OCI-LY7 (cell line): Measurements from ENCODE around the gene MED22.

Experiments used
- EZH2phosphoT487 ChIP-seq: fragments of 200-600 bp; sonication (generic); IDR thresholded peaks from 2 replicates; pipeline ENCODE4 v1.6.1; 2018; ENCODE audit warnings: low read depth, borderline replicate concordance, mild to moderate bottlenecking, mixed run types, antibody characterized with exemption, low read length, moderate library complexity, mixed read lengths
- TF ChIP-seq, protein P1 (sequence below): fragments of 200-600 bp; sonication (generic); conservative IDR thresholded peaks from 2 replicates; pipeline ENCODE4 v1.5.1; 2014; ENCODE audit warnings: mild to moderate bottlenecking, antibody characterized with exemption, low read length, moderate library complexity, mixed read lengths

DNA sequence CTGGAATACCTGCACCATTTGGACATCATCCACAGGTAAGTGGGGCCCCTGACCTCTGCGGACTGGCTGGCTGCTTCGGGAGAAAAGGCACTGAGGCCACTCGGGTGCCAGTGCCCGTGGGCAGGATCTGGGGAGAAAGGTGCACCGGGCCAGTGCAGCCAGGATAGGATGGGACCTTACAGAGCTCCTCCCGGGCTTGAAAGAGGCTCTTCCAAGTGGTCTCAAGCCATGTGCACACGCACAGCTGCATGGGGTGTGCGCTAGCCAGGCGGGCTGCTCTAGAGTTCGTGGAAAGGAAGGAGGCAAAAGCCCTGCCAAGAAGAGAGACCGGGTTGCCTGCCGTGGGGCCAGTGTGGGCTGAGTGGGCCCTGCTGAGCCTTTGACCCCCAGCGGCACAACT is 41.6 kb upstream of the MED22 start:
- TF ChIP-seq, protein P1, sequence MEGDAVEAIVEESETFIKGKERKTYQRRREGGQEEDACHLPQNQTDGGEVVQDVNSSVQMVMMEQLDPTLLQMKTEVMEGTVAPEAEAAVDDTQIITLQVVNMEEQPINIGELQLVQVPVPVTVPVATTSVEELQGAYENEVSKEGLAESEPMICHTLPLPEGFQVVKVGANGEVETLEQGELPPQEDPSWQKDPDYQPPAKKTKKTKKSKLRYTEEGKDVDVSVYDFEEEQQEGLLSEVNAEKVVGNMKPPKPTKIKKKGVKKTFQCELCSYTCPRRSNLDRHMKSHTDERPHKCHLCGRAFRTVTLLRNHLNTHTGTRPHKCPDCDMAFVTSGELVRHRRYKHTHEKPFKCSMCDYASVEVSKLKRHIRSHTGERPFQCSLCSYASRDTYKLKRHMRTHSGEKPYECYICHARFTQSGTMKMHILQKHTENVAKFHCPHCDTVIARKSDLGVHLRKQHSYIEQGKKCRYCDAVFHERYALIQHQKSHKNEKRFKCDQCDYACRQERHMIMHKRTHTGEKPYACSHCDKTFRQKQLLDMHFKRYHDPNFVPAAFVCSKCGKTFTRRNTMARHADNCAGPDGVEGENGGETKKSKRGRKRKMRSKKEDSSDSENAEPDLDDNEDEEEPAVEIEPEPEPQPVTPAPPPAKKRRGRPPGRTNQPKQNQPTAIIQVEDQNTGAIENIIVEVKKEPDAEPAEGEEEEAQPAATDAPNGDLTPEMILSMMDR, result no peak
- no peak for TF ChIP-seq EZH2phosphoT487
